Tibial nerve (tissue), 4 donors: ENCODE results near the gene UTP3.

Source experiments
- CTCF ChIP-seq, 5 experiments: fragments of 200-600 bp in 3 of 5; fragments of 450-650 bp in 2 of 5; sonication (generic) in 3 of 5; IDR thresholded peaks; one replicate each; pipeline ENCODE4 v1.5.1; 2016 to 2019; ENCODE audit warnings: antibody characterized with exemption in 5 of 5, mild to moderate bottlenecking in 3 of 5, moderate library complexity in 2 of 5
- EP300 ChIP-seq, 2 donors: sonication (generic); formaldehyde crosslinking; IDR thresholded peaks; one replicate each; pipeline ENCODE4 v1.6.1; 2017; ENCODE audit warnings: antibody characterized with exemption in 2 of 2, mild to moderate bottlenecking in 1 of 2
- POLR2A ChIP-seq, 2 donors: fragments of 450-650 bp; IDR thresholded peaks; one replicate each; pipeline ENCODE4 v1.6.1; 2017; ENCODE audit warnings: antibody characterized with exemption in 2 of 2, mild to moderate bottlenecking in 2 of 2, moderate library complexity in 2 of 2

DNA sequence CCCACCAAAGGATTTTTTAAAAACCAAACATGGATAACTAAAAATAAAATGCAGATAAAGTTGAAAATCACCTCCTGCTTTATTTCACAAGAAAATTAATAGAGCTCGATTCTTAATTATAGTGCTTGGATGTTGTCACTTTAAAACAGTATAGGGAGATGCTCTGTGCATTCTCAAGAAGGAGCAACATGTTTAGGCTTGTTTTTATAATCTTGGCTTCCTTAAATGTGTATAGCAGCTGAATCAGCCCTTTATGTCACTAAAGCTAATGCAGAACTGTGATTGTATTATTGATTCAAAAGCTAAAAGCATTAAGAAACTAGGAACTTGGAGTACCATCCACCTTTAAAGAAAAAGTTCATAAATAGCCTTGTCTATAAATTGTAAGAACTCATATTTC, 12.9 kb downstream of the UTP3 start:
- TF ChIP-seq EP300 (IDR thresholded peaks at IDR 0.05) (no peak), CTCF (IDR thresholded peaks at IDR 0.05) (no peak), POLR2A (IDR thresholded peaks at IDR 0.05) (no peak)
